PC-3 (cell line): ENCODE data around the gene CHRNB1.

Experiments
- EZH2 ChIP-seq: fragments of 300-600 bp; sonication (generic); IDR thresholded peaks from one replicate; pipeline ENCODE4 v1.6.1; 2017; ENCODE audit warnings: antibody characterized with exemption, mild to moderate bottlenecking, low read length; ENCODE audit not compliant: unreplicated experiment
- EZH2phosphoT487 ChIP-seq: fragments of 300-600 bp; sonication (generic); IDR thresholded peaks from 2 replicates; pipeline ENCODE4 v1.6.1; 2018; ENCODE audit warnings: mild to moderate bottlenecking, antibody characterized with exemption, low read length, borderline replicate concordance
- TF ChIP-seq, protein P1 (sequence below): fragments of 300-600 bp; sonication (generic); conservative IDR thresholded peaks from 2 replicates; pipeline ENCODE4 v1.5.1; 2017; ENCODE audit warnings: antibody characterized with exemption, low read depth, mild to moderate bottlenecking, low read length

DNA sequence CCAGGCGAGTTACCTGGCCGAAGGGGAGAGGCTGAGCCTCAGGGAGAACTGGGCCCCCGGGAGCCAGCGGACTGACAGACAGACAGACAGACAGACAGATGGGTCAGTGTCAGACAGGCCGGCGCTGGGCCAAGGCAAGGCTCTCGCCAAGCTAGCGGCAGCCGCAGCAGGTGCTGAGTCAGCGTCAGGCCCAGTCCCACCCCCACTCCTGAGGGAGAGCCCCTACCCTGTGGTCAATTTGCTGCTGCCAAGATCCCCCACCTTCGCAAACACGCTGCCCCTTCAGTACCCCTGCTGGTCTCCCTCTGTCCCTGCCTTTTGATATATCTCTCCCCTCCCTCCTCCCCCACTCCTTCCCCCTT is 4.0 kb upstream of the CHRNB1 start:
- TF ChIP-seq, protein P1, sequence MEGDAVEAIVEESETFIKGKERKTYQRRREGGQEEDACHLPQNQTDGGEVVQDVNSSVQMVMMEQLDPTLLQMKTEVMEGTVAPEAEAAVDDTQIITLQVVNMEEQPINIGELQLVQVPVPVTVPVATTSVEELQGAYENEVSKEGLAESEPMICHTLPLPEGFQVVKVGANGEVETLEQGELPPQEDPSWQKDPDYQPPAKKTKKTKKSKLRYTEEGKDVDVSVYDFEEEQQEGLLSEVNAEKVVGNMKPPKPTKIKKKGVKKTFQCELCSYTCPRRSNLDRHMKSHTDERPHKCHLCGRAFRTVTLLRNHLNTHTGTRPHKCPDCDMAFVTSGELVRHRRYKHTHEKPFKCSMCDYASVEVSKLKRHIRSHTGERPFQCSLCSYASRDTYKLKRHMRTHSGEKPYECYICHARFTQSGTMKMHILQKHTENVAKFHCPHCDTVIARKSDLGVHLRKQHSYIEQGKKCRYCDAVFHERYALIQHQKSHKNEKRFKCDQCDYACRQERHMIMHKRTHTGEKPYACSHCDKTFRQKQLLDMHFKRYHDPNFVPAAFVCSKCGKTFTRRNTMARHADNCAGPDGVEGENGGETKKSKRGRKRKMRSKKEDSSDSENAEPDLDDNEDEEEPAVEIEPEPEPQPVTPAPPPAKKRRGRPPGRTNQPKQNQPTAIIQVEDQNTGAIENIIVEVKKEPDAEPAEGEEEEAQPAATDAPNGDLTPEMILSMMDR: no peak
- TF ChIP-seq EZH2phosphoT487: no peak
- TF ChIP-seq EZH2: no peak
